Bladder microvascular endothelial cell (primary cell): ENCODE results near the gene CLDN3. TPM values are rescaled to one million over a fixed set of nuclear protein-coding genes. Genes with fewer than 3 reads are reported as not detected.

Experiments
- total RNA-seq: library from RNA; depleted of rRNA; stranded (reverse); fragments of >200 nt; gene quantifications from 2 replicates; pipeline ENCODE4 v1.2.3, GENCODE V29; 2014

Gene CLDN3, protein sequence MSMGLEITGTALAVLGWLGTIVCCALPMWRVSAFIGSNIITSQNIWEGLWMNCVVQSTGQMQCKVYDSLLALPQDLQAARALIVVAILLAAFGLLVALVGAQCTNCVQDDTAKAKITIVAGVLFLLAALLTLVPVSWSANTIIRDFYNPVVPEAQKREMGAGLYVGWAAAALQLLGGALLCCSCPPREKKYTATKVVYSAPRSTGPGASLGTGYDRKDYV
- total RNA-seq: 0.32 and 2.6 TPM in 2 replicates

DNA sequence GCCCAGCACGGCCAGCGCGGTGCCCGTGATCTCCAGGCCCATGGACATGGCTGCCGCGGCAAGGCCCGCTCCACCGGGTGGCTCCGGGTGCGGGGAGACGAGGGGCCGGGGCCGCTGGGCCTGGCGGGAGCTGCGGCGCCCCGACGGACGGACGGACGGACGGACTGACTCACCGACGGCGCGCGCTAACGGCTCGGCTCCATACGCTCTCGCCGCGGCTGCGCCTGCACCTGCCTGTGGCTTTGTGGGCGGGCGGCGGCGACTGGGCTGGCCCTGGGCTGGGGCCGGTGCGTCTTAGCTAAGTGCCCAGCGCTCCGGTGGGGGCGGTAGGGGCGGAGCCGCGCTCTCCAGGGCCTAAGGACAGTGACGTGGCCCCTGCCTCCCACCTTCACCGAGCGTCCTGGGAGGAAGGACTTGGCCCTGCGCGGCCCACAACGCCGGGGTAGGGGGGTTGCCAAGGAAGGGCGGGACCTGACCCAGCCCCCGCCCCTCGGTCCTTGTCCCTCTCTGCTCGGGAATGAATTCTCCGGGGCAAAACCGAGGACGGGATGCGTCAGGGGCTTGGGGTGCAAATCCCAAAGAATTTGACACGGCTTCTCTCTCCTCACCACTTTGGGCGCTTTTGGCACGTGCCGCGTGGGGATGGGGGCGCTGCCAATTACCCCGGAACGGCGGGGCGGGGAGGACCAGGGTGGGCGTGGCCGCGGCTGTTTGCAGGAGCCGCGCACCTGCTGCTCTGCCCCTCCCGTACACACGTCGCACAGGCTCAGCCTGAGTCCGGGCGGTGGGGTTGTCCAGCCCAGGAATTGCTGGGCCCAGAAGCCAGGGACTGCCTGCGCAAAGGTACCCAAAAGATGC lies at the start of gene CLDN3:
TSS of gene CLDN3 (minus strand) at position 269 of the 858 bp plus-strand sequence. CDS start at position 48, 221 bp downstream.

DNA sequence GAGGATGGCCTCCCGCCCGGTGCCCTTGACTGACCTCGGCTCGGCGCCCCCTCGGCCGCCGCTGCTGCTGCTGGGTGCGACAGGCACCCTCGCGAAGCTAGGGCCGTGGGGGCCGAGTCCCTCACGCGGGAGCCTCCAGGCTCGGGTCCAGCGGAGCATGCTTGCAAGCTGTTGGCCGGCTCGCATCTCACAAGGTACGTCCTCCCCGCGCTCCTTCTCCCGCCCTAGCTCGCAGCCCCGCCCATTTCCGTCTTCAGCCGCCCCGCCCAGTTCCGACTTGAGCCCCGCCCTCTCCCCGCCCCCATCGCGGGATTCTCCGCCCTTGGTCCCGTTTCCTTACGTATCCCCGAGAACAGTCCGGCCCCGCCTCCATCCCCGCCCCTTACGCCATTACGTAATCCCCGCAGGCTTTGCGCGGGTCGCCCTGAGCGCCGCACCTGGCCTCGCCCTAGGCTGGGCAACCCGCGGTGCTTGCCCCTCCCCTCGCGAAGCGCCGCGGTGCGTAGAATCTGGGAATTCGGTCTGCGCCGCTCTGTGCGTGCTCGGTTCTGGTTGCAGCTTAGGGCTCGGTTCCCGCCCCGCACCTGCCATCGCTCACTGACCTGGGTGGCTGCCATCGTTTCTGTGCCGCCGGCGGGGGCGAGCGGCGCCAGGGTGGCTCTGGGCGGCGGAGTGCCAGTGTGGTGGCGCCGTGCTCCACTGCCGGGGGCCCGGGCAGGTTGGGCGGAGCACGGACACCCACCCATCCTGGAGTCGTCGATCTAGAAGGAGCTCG lies 31.3 kb downstream of the CLDN3 start, which contains the start of gene ABHD11:
TSS of gene ABHD11 (minus strand) at position 191 of the 775 bp plus-strand sequence. CDS start at position 159, 32 bp downstream.

Other genes with a start within 250 kb of the CLDN3 start
- 33.5 and 59.8 TPM in 2 replicates for gene BAZ1B, start 248.0 kb downstream of the CLDN3 start, total RNA-seq
- gene BCL7B, start 212.6 kb downstream of the CLDN3 start, total RNA-seq: 19.9 and 20.6 TPM in 2 replicates
- gene TBL2, start 191.7 kb downstream of the CLDN3 start, total RNA-seq: 42.6 and 69.5 TPM in 2 replicates
- gene MLXIPL, start 145.7 kb downstream of the CLDN3 start, total RNA-seq: not detected in 2 replicates
- 1.6 and 2.4 TPM in 2 replicates for gene VPS37D, start 102.4 kb downstream of the CLDN3 start, total RNA-seq
- 0.81 and 2.4 TPM in 2 replicates for gene DNAJC30, start 86.8 kb downstream of the CLDN3 start, total RNA-seq
- 32.9 and 36.8 TPM in 2 replicates for gene BUD23, start 86.7 kb downstream of the CLDN3 start, total RNA-seq
- 6.2 and 13.2 TPM in 2 replicates for gene STX1A, start 50.6 kb downstream of the CLDN3 start, total RNA-seq
- gene ABHD11, start 31.5 kb downstream of the CLDN3 start, total RNA-seq: 6.5 and 9.4 TPM in 2 replicates
- gene CLDN4, start 60.7 kb upstream of the CLDN3 start, total RNA-seq: 0.06 and 0.16 TPM in 2 replicates
- gene METTL27, start 72.2 kb upstream of the CLDN3 start, total RNA-seq: 2.9 and 4.0 TPM in 2 replicates
- gene TMEM270, start 90.9 kb upstream of the CLDN3 start, total RNA-seq: 0.13 TPM in 1 of 2 replicates, not detected in the other